HepG2 (cell line): ENCODE results near the gene GRIN2C. TPM values are rescaled to one million over a fixed set of nuclear protein-coding genes. Genes with fewer than 3 reads are reported as not detected.

ENCODE experiments used
- ATAC-seq: fragments of 200-7000 bp; cut with Tn5 transposase; 3 replicates; pipeline ENCODE4 v1.9.1; 2020; ENCODE audit warnings: mild to moderate bottlenecking, moderate library complexity
- BruUV-seq: library from RNA; stranded (reverse); fragments of 400-500 nt; replicated peaks from 2 replicates; lab custom pipeline; 2021; lab: Mats Ljungman, UMichigan
- CTCF ChIA-PET: fragments of 300-600 bp; formaldehyde crosslinking; extraction: SDS; loops from one replicate; lab custom pipeline; 2021; ENCODE audit warnings: low total read pairs, inconsistent platforms, low intra/inter-chr PET ratio; lab: Yijun Ruan, JAX
- POLR2A ChIA-PET: fragments of 350-600 bp; sonication (Branson Sonifier 250); formaldehyde crosslinking; loops from one replicate; lab custom pipeline; 2020; ENCODE audit warnings: antibody characterized with exemption, inconsistent platforms; lab: Yijun Ruan, JAX
- DNase-seq: peaks from one replicate; pipeline ENCODE4 v3.0.0-alpha.2; 2015; ENCODE audit warnings: low spot score
- FAIRE-seq: peaks from 3 replicates; lab custom pipeline; 2011; peaks lifted over from hg19 to GRCh38; lab: Jason Lieb, UNC
- H2AFZ ChIP-seq: one replicate; pipeline ENCODE4 v1.6.1; 2011; ENCODE audit warnings: low read length, inconsistent platforms
- H3K27ac ChIP-seq: fragments of 300-600 bp; 3 replicates; pipeline ENCODE4 v1.8.0; 2011; ENCODE audit warnings: mixed run types, mild to moderate bottlenecking, mixed read lengths, low read length, inconsistent platforms; ENCODE audit not compliant: insufficient read depth; ENCODE audit errors: extremely low read length
- H3K27me3 ChIP-seq, 2 experiments: fragments of 200-600 bp in 1 of 2; 2 replicates in 1 of 2; 3 replicates in 1 of 2; pipeline versions ENCODE4 v1.6.0 to v1.8.0; 2011; ENCODE audit warnings: low read length in 2 of 2, mild to moderate bottlenecking in 2 of 2, moderate library complexity in 2 of 2, inconsistent platforms in 1 of 2; ENCODE audit not compliant: insufficient read depth in 2 of 2, control insufficient read depth in 1 of 2
- H3K36me3 ChIP-seq, 2 experiments: fragments of 200-600 bp in 1 of 2; replicated peaks in 1 of 2; 2 replicates in 1 of 2; 3 replicates in 1 of 2; pipeline versions ENCODE4 v1.5.1 to v1.8.0; 2011; ENCODE audit warnings: low read length in 2 of 2, inconsistent platforms in 1 of 2; ENCODE audit not compliant: insufficient read depth in 2 of 2, control insufficient read depth in 1 of 2
- H3K4me1 ChIP-seq: 2 replicates; pipeline ENCODE4 v1.5.1; 2012; ENCODE audit warnings: low read length, inconsistent platforms; ENCODE audit not compliant: insufficient read depth
- H3K4me2 ChIP-seq: 2 replicates; pipeline ENCODE4 v1.6.0; 2011; ENCODE audit warnings: low read depth, low read length, inconsistent platforms
- H3K4me3 ChIP-seq, 3 experiments: fragments of 200-600 bp in 1 of 3; sonication (generic), shearing (Covaris generic) in 1 of 3; replicated peaks in 1 of 3; 2 replicates each; pipeline ENCODE4 v1.5.1; 2011 to 2016; ENCODE audit warnings: low read length in 3 of 3, inconsistent platforms in 2 of 3, low read depth in 2 of 3, mild to moderate bottlenecking in 2 of 3, control low read depth in 1 of 3, mixed read lengths in 1 of 3; ENCODE audit not compliant: insufficient read depth in 1 of 3
- H3K79me2 ChIP-seq: one replicate; pipeline ENCODE4 v1.6.1; 2011; ENCODE audit warnings: low read length, inconsistent platforms; ENCODE audit not compliant: insufficient read depth
- H3K9ac ChIP-seq: 2 replicates; pipeline ENCODE4 v1.6.0; 2011; ENCODE audit warnings: mild to moderate bottlenecking, low read depth, low read length, inconsistent platforms; ENCODE audit not compliant: insufficient read depth
- H3K9me3 ChIP-seq: 2 replicates; pipeline ENCODE4 v1.5.1; 2012; ENCODE audit warnings: mild to moderate bottlenecking, low read length
- H4K20me1 ChIP-seq: 2 replicates; pipeline ENCODE4 v1.6.0; 2011; ENCODE audit warnings: inconsistent platforms, mild to moderate bottlenecking, low read length, moderate library complexity; ENCODE audit not compliant: insufficient read depth
- DBP ChIP-seq: sonication (generic); formaldehyde crosslinking; IDR thresholded peaks from 2 replicates; pipeline ENCODE4 v1.4.0; 2020; ENCODE audit warnings: missing genetic modification reagents; ENCODE audit errors: not compliant biosample characterization
- PAWR ChIP-seq: sonication (generic); formaldehyde crosslinking; IDR thresholded peaks from 2 replicates; pipeline ENCODE4 v1.4.0; 2020; ENCODE audit warnings: missing genetic modification reagents, mild to moderate bottlenecking, borderline replicate concordance
- RFXANK ChIP-seq: IDR thresholded peaks from 2 replicates; pipeline ENCODE4 v1.6.1; 2016
- RNF2 ChIP-seq: fragments of 450-650 bp; conservative IDR thresholded peaks from 2 replicates; pipeline ENCODE4 v1.6.1; 2016; ENCODE audit warnings: low read depth
- ZBTB46 ChIP-seq: sonication (generic); formaldehyde crosslinking; IDR thresholded peaks from 2 replicates; pipeline ENCODE4 v1.4.0; 2020; ENCODE audit warnings: mild to moderate bottlenecking, missing genetic modification reagents, borderline replicate concordance
- ZNF740 ChIP-seq: sonication (generic); formaldehyde crosslinking; IDR thresholded peaks from 2 replicates; pipeline ENCODE4 v1.4.0; 2020; ENCODE audit warnings: missing genetic modification reagents
- ZNF768 ChIP-seq: sonication (generic); formaldehyde crosslinking; IDR thresholded peaks from 2 replicates; pipeline ENCODE4 v1.4.0; 2020; ENCODE audit warnings: missing genetic modification reagents
- WGBS: methylation state at CpG from one replicate; pipeline ENCODE4 v1.1.6; 2017; ENCODE audit warnings: low lambda C conversion rate; 5-methylcytosine and 5-hydroxymethylcytosine counted together
- in situ Hi-C: cut with HindIII; loops from 2 replicates; pipeline ENCODE4 v1.10.0; 2017; ENCODE audit warnings: low pct_unique_long_range_greater_than_20kb; ENCODE audit not compliant: extremely low pct_ligation_motif_present
- intact Hi-C: fragments of 100-400 bp; cut with micrococcal nuclease; formaldehyde crosslinking; loops from one replicate; pipeline ENCODE4 v1.10.0; 2022; ENCODE audit not compliant: unreplicated experiment
- polyA plus RNA-seq, 8 experiments: library from polyadenylated mRNA; depleted of rRNA in 3 of 8; stranded (reverse) in 7 of 8; unstranded in 1 of 8; fragments of >200 nt; fragmentation: Illumina TruSeq in 4 of 8; extraction: Trizol in 4 of 8; gene quantifications; 2 replicates each; pipeline versions ENCODE4 v1.2.1 to v1.2.3, GENCODE V29; 2011 to 2016; ENCODE audit warnings: low read depth in 4 of 8, missing spikeins in 1 of 8, mixed read lengths in 1 of 8; ENCODE audit not compliant: insufficient read depth in 1 of 8
- total RNA-seq, 5 experiments: library from RNA; depleted of rRNA; stranded (reverse); fragments of >200 nt; fragmentation: Illumina TruSeq; extraction: Trizol; gene quantifications; 2 replicates each; pipeline ENCODE4 v1.2.3, GENCODE V29; 2016; ENCODE audit warnings: low read depth in 1 of 5

The GRIN2C gene
- total and polyA plus RNA-seq, 2 of the 13 experiments (the other 11 are each of a cell fraction or from before 2014, with no cell fraction given), result 0.03 to 0.11 TPM

- TF ChIP-seq ZBTB46 (CRISPR knock-in tag) (no peak), DBP (no peak), RFXANK (no peak)
- TF ChIP-seq, all 625 proteins: peak for 0
These were observed 37.9 kb downstream of the GRIN2C start (continued) for GRCh38 chr17:74821655-74822334.

GRCh38 chr17:74819801-74820436 lies 39.8 kb downstream of the GRIN2C start:
- Histone ChIP-seq H4K20me1 (no peaks in the 10 kb centered on the region), H3K79me2 (no peaks in the 10 kb centered on the region)
- no peak for ATAC-seq
- no peak for TF ChIP-seq PAWR (CRISPR knock-in tag)
- TF ChIP-seq ZNF740, result no peak
- no peak for TF ChIP-seq ZNF768
- TF ChIP-seq RNF2, result no peak
- TF ChIP-seq, all 625 proteins: peak for 0
- no peak for FAIRE-seq
- H3K4me3 ChIP-seq, result no peak overlapping the region
- H3K36me3 ChIP-seq, result peaks cover 2 to 5% of the 10 kb centered on the region in 2 experiments; a peak in 2 of 5 replicates
- WGBS, result 94% methylated on average over 16 of the region's 16 CpGs
- no peaks in the 10 kb centered on the region for H3K4me1 ChIP-seq
- CTCF ChIA-PET, result no interaction called here
- in situ Hi-C loops (no loop called here), intact Hi-C loops (no loop called here)
- H3K27ac ChIP-seq, result no peak overlapping the region
- no peak for DNase-seq
- H3K27me3 ChIP-seq, result no peaks in the 10 kb centered on the region
- no peak overlapping the region for H3K9ac ChIP-seq
- H2AFZ ChIP-seq, result no peak overlapping the region
- no TSS peak for BruUV-seq
- POLR2A ChIA-PET, result no interaction called here
- no peak overlapping the region for H3K4me2 ChIP-seq
- H3K9me3 ChIP-seq, result no peaks in the 10 kb centered on the region
